ENCODE data around the gene TTI1. TPM values are rescaled to one million over a fixed set of nuclear protein-coding genes. Genes with fewer than 3 reads are reported as not detected.

Gene TTI1
- total and polyA plus RNA-seq, 2 of the 13 experiments (the other 11 are each of a cell fraction or from before 2014, with no cell fraction given): 22.9 to 39.8 TPM

DNA sequence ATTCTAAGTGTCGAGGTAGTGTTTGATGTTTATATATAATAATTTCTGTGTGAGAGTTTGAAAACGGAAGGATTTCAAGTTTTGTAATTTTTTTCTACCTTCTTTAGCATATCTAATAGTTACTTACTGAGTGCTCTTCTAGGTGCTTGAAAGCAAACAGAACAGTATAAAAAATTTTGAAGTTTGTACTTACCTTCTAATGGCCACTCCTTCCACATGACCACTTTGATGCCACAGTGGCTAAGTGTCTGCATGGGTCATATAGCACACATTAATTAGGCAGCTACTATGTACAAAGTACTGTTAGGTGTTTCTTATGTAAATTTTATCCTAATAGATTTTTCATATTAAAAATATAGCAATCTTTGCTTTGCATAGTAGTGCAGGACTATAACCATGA is 21.4 kb upstream of the TTI1 start:
- no peak overlapping the region for H3K4me2 ChIP-seq (ENCODE audit: low read depth, low read length)
- DNase-seq (ENCODE audit: low spot score) (no peak), FAIRE-seq (no peak), ATAC-seq (no peak)
- peaks cover 29% of the 10 kb centered on the region for H3K4me1 ChIP-seq (ENCODE audit: insufficient read depth, low read length)
- no peak overlapping the region for H3K4me3 ChIP-seq (replicated peaks in 1 of 3; ENCODE audit: insufficient read depth in 1 of 3, low read depth in 2 of 3, low read length in 3 of 3)
- intact Hi-C loops (cut with micrococcal nuclease; ENCODE audit: unreplicated experiment) (loop anchor here (5.0 kb wide), 1 partner anchor 238 kb away; no protein-coding TSS in a partner anchor), in situ Hi-C loops (cut with HindIII; ENCODE audit: extremely low pct_ligation_motif_present, low pct_unique_long_range_greater_than_20kb) (loop anchor here (5.0 to 25.0 kb wide), 4 partner anchors 113 to 358 kb away; partner anchors contain the start of gene TGM2)
- 95% methylated on average over 2 of the region's 2 CpGs for WGBS (ENCODE audit: low lambda C conversion rate)
- POLR2A ChIA-PET: no interaction called here
- TF ChIP-seq NCOA5 (CRISPR knock-in tag; IDR thresholded peaks at IDR 0.05) (no peak), EED (CRISPR knock-in tag; IDR thresholded peaks at IDR 0.05) (no peak), MED13 (CRISPR knock-in tag; IDR thresholded peaks at IDR 0.05) (no peak), ZFP1 (CRISPR knock-in tag; IDR thresholded peaks at IDR 0.05) (no peak), ZNF24 (IDR thresholded peaks at IDR 0.05) (no peak), ZNF598 (CRISPR knock-in tag; IDR thresholded peaks at IDR 0.05; ENCODE audit: borderline replicate concordance) (no peak), SPEN (CRISPR knock-in tag; IDR thresholded peaks at IDR 0.05; ENCODE audit: low read depth) (no peak), POLR2AphosphoS2 (IDR thresholded peaks at IDR 0.05; ENCODE audit: low read depth, low read length) (no peak), ZNF230 (CRISPR knock-in tag; IDR thresholded peaks at IDR 0.05) (no peak), ASH2L (IDR thresholded peaks at IDR 0.05; ENCODE audit: insufficient read length, low read depth, low read length) (no peak), SP2 (CRISPR knock-in tag; IDR thresholded peaks at IDR 0.05) (no peak), NFIB (CRISPR knock-in tag; IDR thresholded peaks at IDR 0.05; ENCODE audit: borderline replicate concordance) (no peak)
- H3K36me3 ChIP-seq (replicated peaks in 1 of 2; ENCODE audit: control insufficient read depth in 1 of 2, insufficient read depth in 2 of 2, low read length in 2 of 2): peaks cover 24 to 83% of the 10 kb centered on the region in 2 experiments
- H3K9me3 ChIP-seq (ENCODE audit: low read length): no peaks in the 10 kb centered on the region
- H3K9ac ChIP-seq (ENCODE audit: insufficient read depth, low read depth, low read length): no peak overlapping the region
- H4K20me1 ChIP-seq (ENCODE audit: insufficient read depth, low read length): peaks cover 31% of the 10 kb centered on the region
- H2AFZ ChIP-seq (ENCODE audit: low read length): no peak overlapping the region
- CTCF ChIA-PET (ENCODE audit: low intra/inter-chr PET ratio, low total read pairs): interaction anchor here (1.5 kb wide), 1 partner anchor 167 kb away, joined by 6 read pairs; no protein-coding TSS in a partner anchor
- BruUV-seq (replicated peaks): no TSS peak
- H3K79me2 ChIP-seq (ENCODE audit: insufficient read depth, low read length): peaks cover 59% of the 10 kb centered on the region
- H3K27me3 ChIP-seq (ENCODE audit: control insufficient read depth in 1 of 2, insufficient read depth in 2 of 2, low read length in 2 of 2): no peaks in the 10 kb centered on the region
- H3K27ac ChIP-seq (ENCODE audit: extremely low read length, insufficient read depth, low read length): no peak overlapping the region

Data from HepG2 (cell line).